AG04449 (cell line): ENCODE data around the gene PROM1.
A peak's percentile ranks its signal among the peaks of the same experiment; 100 is the strongest.

ENCODE experiments used
- CTCF ChIA-PET: fragments of 350-600 bp; formaldehyde crosslinking; extraction: SDS; loops from one replicate; lab custom pipeline; 2021; ENCODE audit warnings: antibody characterized with exemption; lab: Yijun Ruan, JAX
- POLR2A ChIA-PET: fragments of 400-600, 350-600 bp; formaldehyde crosslinking; extraction: SDS; loops from one replicate; lab custom pipeline; 2020; ENCODE audit warnings: antibody characterized with exemption, inconsistent platforms; lab: Yijun Ruan, JAX
- DNase-seq: peaks from one replicate; pipeline ENCODE4 v3.0.0-alpha.2; 2010; ENCODE audit warnings: low read depth, low spot score
- H3K4me3 ChIP-seq: 2 replicates; pipeline ENCODE4 v1.5.1; 2011; ENCODE audit warnings: low read depth, mild to moderate bottlenecking, control low read depth, low read length
- TF ChIP-seq, protein P1 (sequence below): IDR thresholded peaks from one replicate; pipeline ENCODE4 v1.5.1; 2011; ENCODE audit warnings: mild to moderate bottlenecking, moderate library complexity, low read length, control low read depth, inconsistent platforms; ENCODE audit not compliant: insufficient read depth; ENCODE audit errors: missing control alignments

PROM1 gene

DNA sequence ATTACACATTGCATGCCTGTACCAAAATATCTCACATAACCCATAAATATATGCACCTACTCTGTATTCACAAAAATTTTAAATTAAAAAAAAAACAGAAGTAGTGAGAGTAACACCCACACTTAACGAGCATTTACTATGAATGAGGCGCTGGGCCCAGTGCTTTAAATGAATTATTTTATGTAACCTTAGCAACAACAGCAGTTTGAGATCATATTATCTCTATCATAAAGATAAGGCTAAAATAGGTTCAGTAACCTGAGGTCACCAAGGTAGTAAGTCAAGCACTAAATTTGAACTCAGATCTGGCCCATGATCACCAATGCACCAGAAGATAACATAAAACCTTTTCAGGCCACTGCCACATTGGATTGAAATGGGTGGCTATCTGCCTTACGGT, 5.3 kb upstream of the PROM1 start:
- CTCF ChIA-PET = no interaction called here
- H3K4me3 ChIP-seq = no peak overlapping the region
- POLR2A ChIA-PET = no interaction called here
- DNase-seq = no peak
- TF ChIP-seq, protein P1, sequence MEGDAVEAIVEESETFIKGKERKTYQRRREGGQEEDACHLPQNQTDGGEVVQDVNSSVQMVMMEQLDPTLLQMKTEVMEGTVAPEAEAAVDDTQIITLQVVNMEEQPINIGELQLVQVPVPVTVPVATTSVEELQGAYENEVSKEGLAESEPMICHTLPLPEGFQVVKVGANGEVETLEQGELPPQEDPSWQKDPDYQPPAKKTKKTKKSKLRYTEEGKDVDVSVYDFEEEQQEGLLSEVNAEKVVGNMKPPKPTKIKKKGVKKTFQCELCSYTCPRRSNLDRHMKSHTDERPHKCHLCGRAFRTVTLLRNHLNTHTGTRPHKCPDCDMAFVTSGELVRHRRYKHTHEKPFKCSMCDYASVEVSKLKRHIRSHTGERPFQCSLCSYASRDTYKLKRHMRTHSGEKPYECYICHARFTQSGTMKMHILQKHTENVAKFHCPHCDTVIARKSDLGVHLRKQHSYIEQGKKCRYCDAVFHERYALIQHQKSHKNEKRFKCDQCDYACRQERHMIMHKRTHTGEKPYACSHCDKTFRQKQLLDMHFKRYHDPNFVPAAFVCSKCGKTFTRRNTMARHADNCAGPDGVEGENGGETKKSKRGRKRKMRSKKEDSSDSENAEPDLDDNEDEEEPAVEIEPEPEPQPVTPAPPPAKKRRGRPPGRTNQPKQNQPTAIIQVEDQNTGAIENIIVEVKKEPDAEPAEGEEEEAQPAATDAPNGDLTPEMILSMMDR = no peak

DNA sequence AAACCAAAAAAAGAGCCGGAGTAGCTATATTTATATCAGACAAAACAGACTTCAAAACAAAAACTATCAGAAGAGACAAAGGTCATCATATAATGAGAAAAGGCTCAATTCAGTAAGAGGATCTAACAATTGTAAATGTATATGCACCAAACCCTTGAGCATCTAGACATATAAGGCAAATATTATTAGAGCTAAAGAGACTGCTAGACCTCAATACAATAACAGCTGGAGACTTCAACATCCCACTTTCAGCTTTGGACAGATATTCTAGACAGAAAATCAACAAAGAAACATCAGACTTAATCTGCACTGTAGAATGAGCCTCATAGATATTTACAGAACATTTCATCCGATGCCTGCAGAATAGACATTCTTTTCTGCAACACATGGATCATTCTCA, 4.8 kb upstream of the PROM1 start:
- TF ChIP-seq, protein P1 = no peak
- DNase-seq = no peak
- POLR2A ChIA-PET = no interaction called here
- no peak overlapping the region for H3K4me3 ChIP-seq
- CTCF ChIA-PET = no interaction called here

DNA sequence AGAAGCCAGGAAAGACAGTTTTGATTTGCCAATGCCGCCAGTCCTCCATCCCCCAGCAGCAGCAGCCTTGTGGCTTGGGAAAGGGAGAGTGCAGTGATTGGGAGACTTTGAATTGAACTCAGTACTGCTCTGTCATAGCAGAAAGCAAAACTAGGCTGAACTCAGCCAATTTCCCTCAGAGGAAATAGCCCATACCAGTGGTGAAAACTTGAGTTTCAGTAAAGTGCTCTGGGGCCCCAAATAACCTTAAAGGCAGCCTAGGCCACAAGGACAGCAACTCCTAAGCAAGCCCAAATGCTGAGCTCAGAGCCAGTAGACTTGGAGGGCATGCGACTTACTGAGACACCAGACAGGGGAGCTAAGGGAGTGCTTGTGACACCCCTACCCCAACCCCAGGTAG, 2.0 kb upstream of the PROM1 start:
- ChIA-PET CTCF (no interaction called here), POLR2A (no interaction called here)
- DNase-seq = no peak
- TF ChIP-seq, protein P1 = no peak
- H3K4me3 ChIP-seq = no peak overlapping the region

DNA sequence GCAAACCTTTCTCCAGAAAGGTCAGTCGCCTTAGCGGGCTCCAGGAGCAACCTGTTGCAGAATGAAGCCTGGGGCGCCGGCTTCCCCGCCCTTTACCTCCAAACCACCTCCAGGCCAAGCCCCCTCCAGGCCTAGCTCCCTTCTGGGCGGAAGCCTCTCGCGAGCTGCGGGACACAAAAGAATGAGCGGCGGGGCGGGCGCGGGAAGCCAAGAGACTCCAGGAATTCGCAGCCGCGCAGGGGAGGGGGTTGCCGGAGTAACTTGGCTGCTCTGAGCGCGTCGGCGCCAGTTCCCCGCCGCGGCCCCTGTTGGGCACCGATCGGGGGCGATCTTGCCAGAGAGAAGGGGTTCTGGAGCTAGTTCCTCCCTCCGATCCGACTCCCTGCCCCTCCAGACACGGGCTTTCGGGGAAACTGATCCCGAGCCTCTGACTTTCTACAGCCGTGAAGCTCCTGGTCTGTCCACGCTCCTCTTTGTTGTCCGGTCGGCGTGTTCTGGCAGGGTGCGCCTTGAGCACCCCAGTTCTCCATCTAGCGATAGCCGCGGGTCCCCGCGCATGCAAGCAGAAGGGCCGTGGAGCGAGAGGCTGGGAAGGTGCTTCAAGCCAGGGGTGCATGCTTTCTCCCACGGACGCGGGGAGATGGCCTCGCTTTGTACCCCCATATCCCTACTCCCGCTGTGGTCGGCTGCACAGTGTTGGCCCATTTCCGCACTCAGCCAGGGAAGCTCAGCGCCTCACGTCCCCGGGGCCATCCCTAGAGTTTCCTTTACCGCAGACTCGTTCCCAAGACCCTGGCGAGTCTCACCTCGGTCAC, 1.2 kb downstream of the PROM1 start:
- H3K4me3 ChIP-seq = peak overlapping the region; percentile 8; the same call in 1 of the 2 replicates
- ChIA-PET CTCF (no interaction called here), POLR2A (interaction anchor here (0.7 kb wide), 1 partner anchor 46 kb away, joined by 3 read pairs; no protein-coding TSS in a partner anchor)
- no peak for DNase-seq
- TF ChIP-seq, protein P1 = no peak

DNA sequence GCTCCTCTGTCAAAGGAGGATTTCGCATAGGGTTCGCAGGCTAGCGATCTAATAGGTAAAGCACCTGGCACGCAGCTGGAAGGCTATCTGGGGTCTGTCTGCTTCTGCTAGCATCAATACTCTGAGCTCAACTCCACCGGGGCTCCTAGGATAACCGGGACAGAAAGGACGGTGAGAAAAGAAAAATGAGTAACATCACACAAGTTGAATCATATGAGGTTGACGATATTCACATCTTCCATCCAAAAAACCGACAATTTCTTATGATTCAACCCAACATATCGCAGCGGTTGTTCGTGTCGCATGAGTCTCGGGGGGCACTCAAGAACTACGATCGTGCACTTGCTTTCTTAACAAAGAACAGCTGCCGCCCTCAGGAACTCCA, 1.8 kb downstream of the PROM1 start:
- POLR2A ChIA-PET = no interaction called here
- TF ChIP-seq, protein P1 = no peak
- CTCF ChIA-PET = no interaction called here
- no peak for DNase-seq
- H3K4me3 ChIP-seq = no peak overlapping the region

GRCh38 chr4:16079046-16079445, 4.8 kb downstream of the PROM1 start:
- CTCF ChIA-PET = no interaction called here
- no peak for DNase-seq
- POLR2A ChIA-PET = no interaction called here
- no peak overlapping the region for H3K4me3 ChIP-seq
- TF ChIP-seq, protein P1 = no peak
